WTC11 (cell line): ENCODE measurements around the gene SEPTIN10. TPM values are rescaled to one million over a fixed set of nuclear protein-coding genes. Genes with fewer than 3 reads are reported as not detected.

ENCODE experiments used
- ATAC-seq: fragments of 200-7000 bp; cut with Tn5 transposase; 2 replicates; pipeline ENCODE4 v1.10.0; 2021; ENCODE audit warnings: mild to moderate bottlenecking, moderate library complexity
- CTCF ChIA-PET: fragments of 300-600 bp; sonication (Branson Sonifier 250); formaldehyde crosslinking; loops from one replicate; lab custom pipeline; 2021; ENCODE audit warnings: antibody characterized with exemption; lab: Charles Lee
- POLR2A ChIA-PET: fragments of 350-600 bp; sonication (Branson Sonifier 250); formaldehyde crosslinking; loops from one replicate; lab custom pipeline; 2021; ENCODE audit warnings: antibody characterized with exemption; lab: Charles Lee
- DNase-seq: peaks from one replicate; pipeline ENCODE4 v3.0.0; 2021; ENCODE audit warnings: low spot score
- H3K27ac Mint-ChIP-seq: 2 replicates; pipeline ENCODE4 v1.8.0; 2021; ENCODE audit warnings: mixed read lengths
- H3K27me3 Mint-ChIP-seq: 2 replicates; pipeline ENCODE4 v1.8.0; 2021; ENCODE audit warnings: low read depth, mild to moderate bottlenecking, moderate library complexity, mixed read lengths
- H3K36me3 Mint-ChIP-seq: 2 replicates; pipeline ENCODE4 v1.8.0; 2021; ENCODE audit warnings: mixed read lengths
- H3K4me1 Mint-ChIP-seq: 2 replicates; pipeline ENCODE4 v1.8.0; 2022; ENCODE audit warnings: mixed read lengths
- H3K4me3 Mint-ChIP-seq: 2 replicates; pipeline ENCODE4 v1.8.0; 2021; ENCODE audit warnings: mild to moderate bottlenecking, moderate library complexity, mixed read lengths
- H3K9me3 Mint-ChIP-seq: 2 replicates; pipeline ENCODE4 v1.8.0; 2021; ENCODE audit warnings: mixed read lengths
- CREM ChIP-seq: sonication (generic); formaldehyde crosslinking; IDR thresholded peaks from 2 replicates; pipeline ENCODE4 v1.8.1; 2022; ENCODE audit warnings: mild to moderate bottlenecking, missing genetic modification reagents, moderate library complexity
- ELF4 ChIP-seq: sonication (generic); formaldehyde crosslinking; IDR thresholded peaks from 2 replicates; pipeline ENCODE4 v1.8.1; 2022; ENCODE audit warnings: low read depth, mild to moderate bottlenecking, moderate library complexity, missing genetic modification reagents
- FOXP1 ChIP-seq: sonication (generic); formaldehyde crosslinking; IDR thresholded peaks from 2 replicates; pipeline ENCODE4 v1.8.0; 2022; ENCODE audit warnings: missing genetic modification reagents, mild to moderate bottlenecking, moderate library complexity, borderline replicate concordance
- GRHL2 ChIP-seq: fragments of 250-450 bp; sonication (Bioruptor Pico); IDR thresholded peaks from 2 replicates; pipeline ENCODE4 v1.8.0; 2022; ENCODE audit warnings: mild to moderate bottlenecking, moderate library complexity; ENCODE audit not compliant: insufficient replicate concordance, severe bottlenecking
- HMGA2 ChIP-seq: fragments of 250-450 bp; sonication (Bioruptor Pico); IDR thresholded peaks from 2 replicates; pipeline ENCODE4 v1.4.0; 2021; ENCODE audit warnings: mild to moderate bottlenecking, moderate library complexity
- IRF1 ChIP-seq: sonication (generic); formaldehyde crosslinking; IDR thresholded peaks from 2 replicates; pipeline ENCODE4 v1.8.0; 2023; ENCODE audit warnings: missing genetic modification reagents
- NFATC4 ChIP-seq: fragments of 250-450 bp; sonication (Bioruptor Pico); IDR thresholded peaks from 2 replicates; pipeline ENCODE4 v1.9.0; 2021; ENCODE audit warnings: mild to moderate bottlenecking
- NR2C2 ChIP-seq: sonication (generic); formaldehyde crosslinking; IDR thresholded peaks from 2 replicates; pipeline ENCODE4 v1.8.0; 2022; ENCODE audit warnings: mild to moderate bottlenecking, missing genetic modification reagents
- NR3C1 ChIP-seq: sonication (generic); formaldehyde crosslinking; conservative IDR thresholded peaks from 2 replicates; pipeline ENCODE4 v1.8.1; 2023; ENCODE audit warnings: low read depth, mild to moderate bottlenecking, missing genetic modification reagents
- RORB ChIP-seq: fragments of 250-450 bp; sonication (Bioruptor Pico); IDR thresholded peaks from 2 replicates; pipeline ENCODE4 v1.9.0; 2021; ENCODE audit warnings: mild to moderate bottlenecking
- SMAD3 ChIP-seq: sonication (generic); formaldehyde crosslinking; IDR thresholded peaks from 2 replicates; pipeline ENCODE4 v1.8.0; 2022; ENCODE audit warnings: missing genetic modification reagents, mild to moderate bottlenecking, borderline replicate concordance
- ZNF121 ChIP-seq: sonication (generic); formaldehyde crosslinking; IDR thresholded peaks from 2 replicates; pipeline ENCODE4 v1.8.0; 2023; ENCODE audit warnings: missing genetic modification reagents
- ZNF416 ChIP-seq: fragments of 250-450 bp; sonication (Bioruptor Pico); IDR thresholded peaks from 2 replicates; pipeline ENCODE4 v1.9.0; 2021; ENCODE audit warnings: mild to moderate bottlenecking, inconsistent platforms
- ZNF423 ChIP-seq: fragments of 250-450 bp; sonication (Bioruptor Pico); IDR thresholded peaks from 2 replicates; pipeline ENCODE4 v2.1.2; 2022; ENCODE audit warnings: mild to moderate bottlenecking, moderate library complexity
- total RNA-seq: library from RNA; stranded (reverse); gene quantifications from 3 replicates; pipeline ENCODE4 v1.2.3, GENCODE V29; 2021
- TF ChIP-seq, protein P1 (sequence below): sonication (generic); formaldehyde crosslinking; IDR thresholded peaks from 2 replicates; pipeline ENCODE4 v1.8.1; 2022; ENCODE audit warnings: low read depth, mild to moderate bottlenecking, moderate library complexity, missing genetic modification reagents, borderline replicate concordance
- TF ChIP-seq, protein P2 (sequence below): sonication (generic); formaldehyde crosslinking; IDR thresholded peaks from 2 replicates; pipeline ENCODE4 v1.8.0; 2023; ENCODE audit warnings: mild to moderate bottlenecking, missing genetic modification reagents
- TF ChIP-seq, protein P3 (sequence below): sonication (generic); formaldehyde crosslinking; IDR thresholded peaks from 2 replicates; pipeline ENCODE4 v1.8.0; 2023; ENCODE audit warnings: missing genetic modification reagents, mild to moderate bottlenecking, borderline replicate concordance

The SEPTIN10 gene
- total RNA-seq, 1 experiment from 2014 or later = 86.8 TPM

GRCh38 chr2:109613081-109613921 lies 465 bp downstream of the SEPTIN10 start:
- TF ChIP-seq FOXP1 (CRISPR knock-in tag) = 0 out of 2 replicates have a peak, but pooled peaks have one; percentile 2
- no peak for TF ChIP-seq HMGA2 (CRISPR knock-in tag)
- DNase-seq (no peak), ATAC-seq (peak; percentile 1)
- no peaks in the 10 kb centered on the region for H3K36me3 Mint-ChIP-seq
- H3K9me3 Mint-ChIP-seq = no peaks in the 10 kb centered on the region
- peaks cover 14% of the 10 kb centered on the region for H3K27me3 Mint-ChIP-seq
- POLR2A ChIA-PET = interaction anchor here (0.9 to 1.9 kb wide), 8 partner anchors 8 to 81 kb away, joined by 3 to 8 read pairs (median 4); no protein-coding TSS in a partner anchor
- peak overlapping the region; percentile 98 for H3K27ac Mint-ChIP-seq
- H3K4me1 Mint-ChIP-seq = peaks cover 50% of the 10 kb centered on the region
- peak overlapping the region; percentile 97 for H3K4me3 Mint-ChIP-seq
- CTCF ChIA-PET = interaction anchor here (1.9 to 2.6 kb wide), 2 partner anchors 66 to 102 kb away, joined by 5 to 20 read pairs; no protein-coding TSS in a partner anchor

- no peak for DNase-seq
- Mint-ChIP-seq H3K4me3 (peak overlapping the region; percentile 97), H3K27me3 (peaks cover 14% of the 10 kb centered on the region), H3K4me1 (peaks cover 50% of the 10 kb centered on the region), H3K9me3 (no peaks in the 10 kb centered on the region), H3K36me3 (no peaks in the 10 kb centered on the region), H3K27ac (no peak overlapping the region)
- POLR2A ChIA-PET = no interaction called here
- no peak for TF ChIP-seq ZNF416 (CRISPR knock-in tag)
- TF ChIP-seq RORB (CRISPR knock-in tag) = no peak
- no peak for TF ChIP-seq ZNF423 (CRISPR knock-in tag)
- TF ChIP-seq, protein P1, sequence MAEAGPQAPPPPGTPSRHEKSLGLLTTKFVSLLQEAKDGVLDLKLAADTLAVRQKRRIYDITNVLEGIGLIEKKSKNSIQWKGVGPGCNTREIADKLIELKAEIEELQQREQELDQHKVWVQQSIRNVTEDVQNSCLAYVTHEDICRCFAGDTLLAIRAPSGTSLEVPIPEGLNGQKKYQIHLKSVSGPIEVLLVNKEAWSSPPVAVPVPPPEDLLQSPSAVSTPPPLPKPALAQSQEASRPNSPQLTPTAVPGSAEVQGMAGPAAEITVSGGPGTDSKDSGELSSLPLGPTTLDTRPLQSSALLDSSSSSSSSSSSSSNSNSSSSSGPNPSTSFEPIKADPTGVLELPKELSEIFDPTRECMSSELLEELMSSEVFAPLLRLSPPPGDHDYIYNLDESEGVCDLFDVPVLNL (CRISPR knock-in tag) = no peak
- TF ChIP-seq GRHL2 = no peak
- no peak for TF ChIP-seq IRF1 (CRISPR knock-in tag)
- no peak for TF ChIP-seq NR3C1 (CRISPR knock-in tag)
- ATAC-seq = no peak
- CTCF ChIA-PET = interaction anchor here (0.7 kb wide), 1 partner anchor 12 kb away, joined by 3 read pairs; no protein-coding TSS in a partner anchor
Observed at GRCh38 chr2:109611467-109612095, 2.2 kb downstream of the SEPTIN10 start.

DNA sequence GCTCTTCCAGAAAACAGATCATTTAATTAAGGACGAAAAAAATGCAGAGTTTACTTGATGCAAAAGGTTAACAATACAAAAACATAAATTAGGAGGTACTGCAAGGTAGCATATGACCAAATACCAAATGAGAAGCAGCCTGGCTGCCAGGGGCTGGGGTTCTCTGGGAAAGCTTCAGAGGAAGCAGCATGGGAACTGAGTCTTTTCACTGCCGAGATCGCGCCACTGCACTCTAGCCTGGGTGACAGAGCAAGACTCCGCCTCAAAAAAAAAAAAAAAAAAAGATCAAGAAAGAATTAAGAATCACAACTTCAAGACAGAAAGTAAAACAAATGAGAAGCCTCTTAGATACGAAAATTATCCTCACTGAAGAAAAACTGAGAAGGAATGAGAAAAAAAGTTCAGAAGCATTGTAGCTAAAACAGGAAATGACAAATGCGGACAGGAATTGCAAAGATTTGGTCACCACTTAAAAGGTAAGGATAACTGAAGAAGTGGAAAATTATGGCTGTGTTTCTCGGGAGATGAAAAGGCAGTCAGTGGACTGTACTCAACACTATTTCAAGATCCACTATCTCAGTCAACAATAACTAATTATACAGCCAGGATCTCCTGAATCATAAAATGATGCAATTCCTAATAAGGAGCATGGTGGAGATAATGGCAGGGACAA lies 4.3 kb downstream of the SEPTIN10 start:
- H3K9me3 Mint-ChIP-seq = no peaks in the 10 kb centered on the region
- ChIA-PET CTCF (interaction anchor here (0.7 to 1.1 kb wide), 2 partner anchors 63 to 126 kb away, joined by 3 to 5 read pairs; no protein-coding TSS in a partner anchor), POLR2A (interaction anchor here (0.7 kb wide), 1 partner anchor 13 kb away, joined by 6 read pairs; no protein-coding TSS in a partner anchor)
- no peaks in the 10 kb centered on the region for H3K36me3 Mint-ChIP-seq
- H3K27me3 Mint-ChIP-seq = no peaks in the 10 kb centered on the region; the same call in 1 of the 2 replicates
- DNase-seq (no peak), ATAC-seq (no peak)
- peak overlapping the region; percentile 30 for H3K27ac Mint-ChIP-seq
- H3K4me1 Mint-ChIP-seq = peaks cover 49% of the 10 kb centered on the region
- peak overlapping the region; percentile 10; the same call in 1 of the 2 replicates for H3K4me3 Mint-ChIP-seq
- TF ChIP-seq, protein P2, sequence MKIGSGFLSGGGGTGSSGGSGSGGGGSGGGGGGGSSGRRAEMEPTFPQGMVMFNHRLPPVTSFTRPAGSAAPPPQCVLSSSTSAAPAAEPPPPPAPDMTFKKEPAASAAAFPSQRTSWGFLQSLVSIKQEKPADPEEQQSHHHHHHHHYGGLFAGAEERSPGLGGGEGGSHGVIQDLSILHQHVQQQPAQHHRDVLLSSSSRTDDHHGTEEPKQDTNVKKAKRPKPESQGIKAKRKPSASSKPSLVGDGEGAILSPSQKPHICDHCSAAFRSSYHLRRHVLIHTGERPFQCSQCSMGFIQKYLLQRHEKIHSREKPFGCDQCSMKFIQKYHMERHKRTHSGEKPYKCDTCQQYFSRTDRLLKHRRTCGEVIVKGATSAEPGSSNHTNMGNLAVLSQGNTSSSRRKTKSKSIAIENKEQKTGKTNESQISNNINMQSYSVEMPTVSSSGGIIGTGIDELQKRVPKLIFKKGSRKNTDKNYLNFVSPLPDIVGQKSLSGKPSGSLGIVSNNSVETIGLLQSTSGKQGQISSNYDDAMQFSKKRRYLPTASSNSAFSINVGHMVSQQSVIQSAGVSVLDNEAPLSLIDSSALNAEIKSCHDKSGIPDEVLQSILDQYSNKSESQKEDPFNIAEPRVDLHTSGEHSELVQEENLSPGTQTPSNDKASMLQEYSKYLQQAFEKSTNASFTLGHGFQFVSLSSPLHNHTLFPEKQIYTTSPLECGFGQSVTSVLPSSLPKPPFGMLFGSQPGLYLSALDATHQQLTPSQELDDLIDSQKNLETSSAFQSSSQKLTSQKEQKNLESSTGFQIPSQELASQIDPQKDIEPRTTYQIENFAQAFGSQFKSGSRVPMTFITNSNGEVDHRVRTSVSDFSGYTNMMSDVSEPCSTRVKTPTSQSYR (CRISPR knock-in tag) = no peak
- TF ChIP-seq SMAD3 (CRISPR knock-in tag) (no peak), NFATC4 (CRISPR knock-in tag) (no peak), CREM (no peak), ZNF121 (CRISPR knock-in tag) (no peak), ELF4 (CRISPR knock-in tag) (no peak), NR2C2 (CRISPR knock-in tag) (no peak)
- TF ChIP-seq, protein P3, sequence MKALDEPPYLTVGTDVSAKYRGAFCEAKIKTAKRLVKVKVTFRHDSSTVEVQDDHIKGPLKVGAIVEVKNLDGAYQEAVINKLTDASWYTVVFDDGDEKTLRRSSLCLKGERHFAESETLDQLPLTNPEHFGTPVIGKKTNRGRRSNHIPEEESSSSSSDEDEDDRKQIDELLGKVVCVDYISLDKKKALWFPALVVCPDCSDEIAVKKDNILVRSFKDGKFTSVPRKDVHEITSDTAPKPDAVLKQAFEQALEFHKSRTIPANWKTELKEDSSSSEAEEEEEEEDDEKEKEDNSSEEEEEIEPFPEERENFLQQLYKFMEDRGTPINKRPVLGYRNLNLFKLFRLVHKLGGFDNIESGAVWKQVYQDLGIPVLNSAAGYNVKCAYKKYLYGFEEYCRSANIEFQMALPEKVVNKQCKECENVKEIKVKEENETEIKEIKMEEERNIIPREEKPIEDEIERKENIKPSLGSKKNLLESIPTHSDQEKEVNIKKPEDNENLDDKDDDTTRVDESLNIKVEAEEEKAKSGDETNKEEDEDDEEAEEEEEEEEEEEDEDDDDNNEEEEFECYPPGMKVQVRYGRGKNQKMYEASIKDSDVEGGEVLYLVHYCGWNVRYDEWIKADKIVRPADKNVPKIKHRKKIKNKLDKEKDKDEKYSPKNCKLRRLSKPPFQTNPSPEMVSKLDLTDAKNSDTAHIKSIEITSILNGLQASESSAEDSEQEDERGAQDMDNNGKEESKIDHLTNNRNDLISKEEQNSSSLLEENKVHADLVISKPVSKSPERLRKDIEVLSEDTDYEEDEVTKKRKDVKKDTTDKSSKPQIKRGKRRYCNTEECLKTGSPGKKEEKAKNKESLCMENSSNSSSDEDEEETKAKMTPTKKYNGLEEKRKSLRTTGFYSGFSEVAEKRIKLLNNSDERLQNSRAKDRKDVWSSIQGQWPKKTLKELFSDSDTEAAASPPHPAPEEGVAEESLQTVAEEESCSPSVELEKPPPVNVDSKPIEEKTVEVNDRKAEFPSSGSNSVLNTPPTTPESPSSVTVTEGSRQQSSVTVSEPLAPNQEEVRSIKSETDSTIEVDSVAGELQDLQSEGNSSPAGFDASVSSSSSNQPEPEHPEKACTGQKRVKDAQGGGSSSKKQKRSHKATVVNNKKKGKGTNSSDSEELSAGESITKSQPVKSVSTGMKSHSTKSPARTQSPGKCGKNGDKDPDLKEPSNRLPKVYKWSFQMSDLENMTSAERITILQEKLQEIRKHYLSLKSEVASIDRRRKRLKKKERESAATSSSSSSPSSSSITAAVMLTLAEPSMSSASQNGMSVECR (CRISPR knock-in tag) = no peak
